T-helper 9 cell (primary cell): ENCODE measurements around the gene FAM184B.

Experiments used
- DNase-seq: peaks from one replicate; pipeline ENCODE4 v3.0.0-alpha.2; 2020
- total RNA-seq, 2 donors: gene quantifications; one replicate each; lab custom pipeline; 2026; lab: John Stamatoyannopoulos, UW

Gene FAM184B
- total RNA-seq, result 0 to 0.07 reads per million in 2 donors

- no peak for DNase-seq
Measured at GRCh38 chr4:17781300-17782287, at the start of gene FAM184B. TSS of gene FAM184B (minus strand) at chr4:17781621. CDS start at chr4:17781299, 322 bp downstream.

- DNase-seq, result no peak
Measured at GRCh38 chr4:17823871-17824669, 42.6 kb upstream of the FAM184B start.

- DNase-seq, result no peak
Measured at GRCh38 chr4:17817027-17817426, 35.6 kb upstream of the FAM184B start.

- no peak for DNase-seq
Measured at GRCh38 chr4:17816142-17816541, 34.7 kb upstream of the FAM184B start.

- DNase-seq, result no peak
Measured at GRCh38 chr4:17814140-17814539, 32.7 kb upstream of the FAM184B start.

- no peak for DNase-seq
Measured at GRCh38 chr4:17812801-17813200, 31.4 kb upstream of the FAM184B start.

- no peak for DNase-seq
Measured at GRCh38 chr4:17812125-17812524, 30.7 kb upstream of the FAM184B start.

- peak; percentile 4 for DNase-seq
Measured at GRCh38 chr4:17811078-17811603, 29.7 kb upstream of the FAM184B start.

- peak; percentile 98 for DNase-seq
Measured at GRCh38 chr4:17810260-17811077, 29.0 kb upstream of the FAM184B start, which contains the start of the genes DCAF16 and NCAPG. TSS of gene DCAF16 (minus strand) at chr4:17810757. CDS start at chr4:17804141, 6,616 bp downstream. TSS of gene NCAPG (plus strand) at chr4:17810979. CDS start at chr4:17811078, 99 bp downstream.

GRCh38 chr4:17809667-17810066 is 28.2 kb upstream of the FAM184B start:
- DNase-seq, result no peak

- DNase-seq, result no peak
Measured at GRCh38 chr4:17807446-17807845, 26.0 kb upstream of the FAM184B start.

GRCh38 chr4:17805580-17806155 is 24.2 kb upstream of the FAM184B start:
- DNase-seq, result no peak

GRCh38 chr4:17797808-17798207 is 16.4 kb upstream of the FAM184B start:
- DNase-seq, result no peak

GRCh38 chr4:17794730-17795129 is 13.3 kb upstream of the FAM184B start:
- DNase-seq, result no peak

- DNase-seq, result no peak
Measured at GRCh38 chr4:17788956-17789355, 7.5 kb upstream of the FAM184B start.

- no peak for DNase-seq
Measured at GRCh38 chr4:17787315-17787714, 5.9 kb upstream of the FAM184B start.

- DNase-seq, result no peak
Measured at GRCh38 chr4:17786567-17786966, 5.1 kb upstream of the FAM184B start.

- no peak for DNase-seq
Measured at GRCh38 chr4:17785858-17786257, 4.4 kb upstream of the FAM184B start.

GRCh38 chr4:17780501-17781299 is 721 bp downstream of the FAM184B start:
- DNase-seq, result no peak

- no peak for DNase-seq
Measured at GRCh38 chr4:17778431-17778830, 3.0 kb downstream of the FAM184B start.
